DND-41 (cell line): Measurements from ENCODE around the gene KCNN3.

Source experiments
- EZH2 ChIP-seq: IDR thresholded peaks from 3 replicates; pipeline ENCODE4 v1.6.1; 2012; ENCODE audit warnings: borderline replicate concordance, low read depth, mild to moderate bottlenecking, moderate library complexity, low read length, inconsistent platforms; ENCODE audit not compliant: severe bottlenecking
- TF ChIP-seq, protein P1 (sequence below): IDR thresholded peaks from 2 replicates; pipeline ENCODE4 v1.5.1; 2012; ENCODE audit warnings: borderline replicate concordance, low read length, moderate library complexity, mild to moderate bottlenecking; ENCODE audit not compliant: poor library complexity, severe bottlenecking; ENCODE audit errors: extremely low read depth

DNA sequence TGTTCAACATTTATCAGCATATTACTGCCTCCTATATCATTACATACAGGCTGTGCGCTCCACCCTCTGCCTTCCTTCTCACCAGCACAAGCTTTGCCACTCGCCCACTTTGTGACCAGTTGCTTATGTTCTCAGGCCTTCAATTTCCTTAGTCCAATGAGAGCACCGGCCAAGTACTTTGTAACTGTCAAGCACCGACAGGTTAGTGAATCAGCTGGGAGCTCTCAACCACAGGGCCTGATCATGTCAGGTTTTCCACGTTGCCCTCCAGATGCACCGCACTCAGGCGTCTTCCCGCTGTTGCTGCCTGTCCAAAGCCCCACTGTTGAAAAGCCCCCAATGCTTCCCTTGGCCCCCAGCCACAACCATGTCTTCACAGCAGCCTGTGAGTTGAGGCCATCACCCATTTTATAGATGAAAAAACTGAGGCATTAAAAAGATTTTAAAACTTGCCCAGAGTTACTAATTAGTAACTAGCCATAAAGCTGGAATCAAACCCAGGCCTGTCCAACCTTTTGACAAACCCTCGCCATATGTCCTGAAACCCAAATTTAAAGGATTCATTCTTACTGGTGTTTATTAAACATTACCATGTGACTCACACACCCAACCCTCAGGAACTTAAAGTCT, 3.4 kb upstream of the KCNN3 start:
- TF ChIP-seq, protein P1, sequence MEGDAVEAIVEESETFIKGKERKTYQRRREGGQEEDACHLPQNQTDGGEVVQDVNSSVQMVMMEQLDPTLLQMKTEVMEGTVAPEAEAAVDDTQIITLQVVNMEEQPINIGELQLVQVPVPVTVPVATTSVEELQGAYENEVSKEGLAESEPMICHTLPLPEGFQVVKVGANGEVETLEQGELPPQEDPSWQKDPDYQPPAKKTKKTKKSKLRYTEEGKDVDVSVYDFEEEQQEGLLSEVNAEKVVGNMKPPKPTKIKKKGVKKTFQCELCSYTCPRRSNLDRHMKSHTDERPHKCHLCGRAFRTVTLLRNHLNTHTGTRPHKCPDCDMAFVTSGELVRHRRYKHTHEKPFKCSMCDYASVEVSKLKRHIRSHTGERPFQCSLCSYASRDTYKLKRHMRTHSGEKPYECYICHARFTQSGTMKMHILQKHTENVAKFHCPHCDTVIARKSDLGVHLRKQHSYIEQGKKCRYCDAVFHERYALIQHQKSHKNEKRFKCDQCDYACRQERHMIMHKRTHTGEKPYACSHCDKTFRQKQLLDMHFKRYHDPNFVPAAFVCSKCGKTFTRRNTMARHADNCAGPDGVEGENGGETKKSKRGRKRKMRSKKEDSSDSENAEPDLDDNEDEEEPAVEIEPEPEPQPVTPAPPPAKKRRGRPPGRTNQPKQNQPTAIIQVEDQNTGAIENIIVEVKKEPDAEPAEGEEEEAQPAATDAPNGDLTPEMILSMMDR, result no peak
- TF ChIP-seq EZH2, result no peak
